ENCODE measurements around the gene BAZ2A. TPM values are rescaled to one million over a fixed set of nuclear protein-coding genes. Genes with fewer than 3 reads are reported as not detected.

Gene BAZ2A
- total and polyA plus RNA-seq, 2 experiments from 2014 or later, result 109 to 111 TPM

- H3K9me3 Mint-ChIP-seq, result no peaks in the 10 kb centered on the region; the same call in 2 of the 3 replicates
- peak overlapping the region; percentile 28; the same call in 2 of the 3 replicates for H3K4me3 Mint-ChIP-seq
- peaks cover 41% of the 10 kb centered on the region for H3F3A ChIP-seq (replicated peaks; ENCODE audit: low read depth)
- no peak overlapping the region; the same call in 1 of the 2 replicates for H3K27ac Mint-ChIP-seq
- peak overlapping the region; percentile 8; the same call in 1 of the 2 replicates for H3K27ac ChIP-seq (ENCODE audit: low read depth)
- peaks cover 52% of the 10 kb centered on the region for H3K36me3 Mint-ChIP-seq (ENCODE audit: low read depth)
- H3K79me2 ChIP-seq (replicated peaks; ENCODE audit: insufficient read depth), result peaks cover 14% of the 10 kb centered on the region
- H4K20me1 ChIP-seq (replicated peaks; ENCODE audit: insufficient read depth), result peaks cover 7% of the 10 kb centered on the region
- H3K4me2 ChIP-seq, result no peak overlapping the region
- peaks cover 39% of the 10 kb centered on the region for H3K4me1 Mint-ChIP-seq
- no peaks in the 10 kb centered on the region for H3K9me2 ChIP-seq (ENCODE audit: insufficient read depth)
- DNase-seq (ENCODE audit: low spot score), result no peak
- H3K4me3 ChIP-seq, result 0 out of 2 replicates have a peak overlapping the region, but pooled peaks have one; percentile 4
- peaks cover 48% of the 10 kb centered on the region for H3K36me3 ChIP-seq (ENCODE audit: insufficient read depth)
- TF ChIP-seq EZH2phosphoT487 (IDR thresholded peaks at IDR 0.05; ENCODE audit: unreplicated experiment) (no peak), JUNB (IDR thresholded peaks at IDR 0.05; ENCODE audit: unreplicated experiment) (no peak), CTCF (conservative IDR thresholded peaks at IDR 0.05; ENCODE audit: low read depth in 2 of 2) (no peak), STAT1 (IDR thresholded peaks at IDR 0.05; ENCODE audit: unreplicated experiment) (no peak), ZNF462 (CRISPR knock-in tag; IDR thresholded peaks at IDR 0.05) (no peak), ETS1 (IDR thresholded peaks at IDR 0.05) (no peak)
- no peak for ATAC-seq
- H3K4me1 ChIP-seq (ENCODE audit: insufficient read depth), result peaks cover 16% of the 10 kb centered on the region
- H2AFZ ChIP-seq, result no peak overlapping the region
- H3K27me3 ChIP-seq (ENCODE audit: insufficient read depth), result no peaks in the 10 kb centered on the region
- H3K27me3 Mint-ChIP-seq (ENCODE audit: insufficient read depth, low read depth, poor library complexity), result peaks cover 31% of the 10 kb centered on the region
Observed at GRCh38 chr12:56637621-56638020, 7.5 kb upstream of the BAZ2A start.
